HG02678 (cell line): ENCODE measurements around the gene PADI1.

Source experiments
- ATAC-seq: cut with Tn5 transposase; IDR thresholded peaks from one replicate; pipeline ENCODE4 v1.9.1; 2021; ENCODE audit warnings: mild to moderate bottlenecking, moderate library complexity; ENCODE audit not compliant: unreplicated experiment

Gene PADI1

DNA sequence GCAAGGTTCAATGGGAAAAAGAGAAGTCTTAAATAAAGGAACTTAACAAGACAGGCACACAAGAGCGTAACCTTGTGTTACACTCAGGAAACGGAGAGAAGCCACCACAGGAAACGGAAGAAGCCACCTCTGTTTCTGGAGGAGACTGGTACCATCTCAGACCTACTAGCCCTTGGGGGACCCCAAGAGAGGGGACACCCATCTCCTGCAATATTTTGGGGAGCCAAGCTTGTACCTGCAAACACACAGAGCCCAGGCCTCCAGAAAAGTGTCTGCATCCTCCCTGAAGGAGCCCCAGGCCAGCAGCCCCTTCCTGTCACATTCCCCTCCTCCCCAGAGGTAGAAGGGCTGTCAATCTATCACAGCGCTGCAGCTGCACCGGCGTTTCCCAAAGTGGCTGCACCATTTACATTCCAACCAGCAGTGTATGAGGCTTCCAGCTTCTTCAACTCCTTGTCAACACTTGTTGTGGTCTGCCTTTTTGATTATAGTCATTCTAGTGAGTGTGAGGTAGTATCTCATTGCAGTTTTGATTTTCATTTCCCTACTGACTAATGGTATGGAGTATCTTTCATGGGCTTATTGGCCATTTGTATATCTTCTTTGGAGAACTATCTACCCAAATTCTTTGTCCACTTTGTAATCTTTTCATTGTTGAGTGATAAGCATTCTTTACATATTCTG lies 23.0 kb upstream of the PADI1 start:
- no peak for ATAC-seq

GRCh38 chr1:17183388-17184160 lies 21.4 kb upstream of the PADI1 start:
- no peak for ATAC-seq

DNA sequence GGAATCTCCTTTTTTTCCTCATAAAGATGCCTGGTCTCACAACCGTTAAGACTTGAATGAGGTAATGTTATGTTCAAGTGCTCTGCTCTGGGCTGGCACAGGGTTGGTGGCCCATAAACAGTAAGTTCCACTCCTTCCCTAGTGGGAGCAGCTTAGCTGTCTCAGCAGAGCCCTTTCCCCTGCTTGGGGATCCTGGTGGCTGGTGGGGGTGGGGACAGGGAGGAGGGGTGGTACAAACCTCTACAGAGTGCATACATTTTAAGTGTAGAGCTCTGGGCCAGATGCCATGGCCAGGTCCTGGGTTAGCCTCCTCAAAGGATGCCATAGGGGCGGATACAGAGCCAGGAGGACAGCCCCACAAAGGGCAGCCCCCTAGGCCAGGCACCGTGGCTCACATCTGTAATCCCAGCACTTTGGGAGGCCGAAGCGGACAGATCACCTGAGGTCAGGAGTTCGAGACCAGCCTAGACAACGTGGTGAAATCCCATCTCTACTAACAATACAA lies 20.7 kb upstream of the PADI1 start:
- no peak for ATAC-seq

GRCh38 chr1:17184822-17185484 lies 20.0 kb upstream of the PADI1 start:
- no peak for ATAC-seq

DNA sequence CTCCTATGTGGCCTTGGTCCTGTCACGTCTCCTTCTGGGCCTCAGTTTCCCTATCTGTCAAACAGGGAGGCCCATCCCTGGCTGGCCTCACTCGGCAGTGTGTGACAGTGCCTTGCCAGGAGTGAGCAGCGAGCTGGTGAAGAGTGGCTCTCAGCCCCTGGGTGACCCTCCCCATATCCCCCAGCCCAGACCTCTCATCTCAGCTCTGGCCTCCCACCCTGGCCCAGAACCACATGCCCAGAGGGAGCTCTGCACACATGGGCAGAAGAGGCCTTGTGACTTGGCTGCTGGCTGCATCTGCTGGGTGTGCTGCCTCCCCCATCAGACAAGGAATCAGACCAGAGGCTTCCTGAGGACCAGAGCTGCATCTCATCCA lies 19.5 kb upstream of the PADI1 start:
- ATAC-seq = no peak

- no peak for ATAC-seq
These were observed 18.6 kb upstream of the PADI1 start for GRCh38 chr1:17186216-17186909.

DNA sequence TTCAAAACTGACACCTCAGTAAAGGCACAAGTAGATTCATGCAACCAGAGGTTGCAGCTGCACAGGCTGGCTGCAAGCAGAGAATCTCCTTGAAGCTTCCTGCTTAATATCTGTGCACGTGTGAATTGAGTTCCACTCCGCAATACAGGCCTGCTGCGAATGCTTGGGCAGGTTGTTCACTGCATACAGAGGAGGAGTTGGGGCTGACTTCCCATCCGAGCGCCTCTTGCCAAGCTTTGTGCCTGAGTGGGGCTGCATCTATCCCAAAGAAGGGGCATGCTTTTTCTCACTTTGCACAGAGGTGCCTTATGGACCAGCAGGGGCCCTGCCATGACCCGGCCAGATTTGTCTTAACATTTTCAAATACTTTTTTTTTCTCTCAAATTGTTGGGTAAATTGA lies 17.9 kb upstream of the PADI1 start:
- no peak for ATAC-seq

- ATAC-seq = no peak
These were observed 16.7 kb upstream of the PADI1 start for GRCh38 chr1:17188217-17188616.

GRCh38 chr1:17188889-17189631 lies 15.9 kb upstream of the PADI1 start:
- ATAC-seq = no peak

- ATAC-seq = no peak
These were observed 15.3 kb upstream of the PADI1 start for GRCh38 chr1:17189632-17189990.

- ATAC-seq = no peak
These were observed 14.6 kb upstream of the PADI1 start for GRCh38 chr1:17190010-17190995.

- no peak for ATAC-seq
These were observed 13.0 kb upstream of the PADI1 start for GRCh38 chr1:17191990-17192242.

GRCh38 chr1:17192394-17193221 lies 12.3 kb upstream of the PADI1 start:
- no peak for ATAC-seq

DNA sequence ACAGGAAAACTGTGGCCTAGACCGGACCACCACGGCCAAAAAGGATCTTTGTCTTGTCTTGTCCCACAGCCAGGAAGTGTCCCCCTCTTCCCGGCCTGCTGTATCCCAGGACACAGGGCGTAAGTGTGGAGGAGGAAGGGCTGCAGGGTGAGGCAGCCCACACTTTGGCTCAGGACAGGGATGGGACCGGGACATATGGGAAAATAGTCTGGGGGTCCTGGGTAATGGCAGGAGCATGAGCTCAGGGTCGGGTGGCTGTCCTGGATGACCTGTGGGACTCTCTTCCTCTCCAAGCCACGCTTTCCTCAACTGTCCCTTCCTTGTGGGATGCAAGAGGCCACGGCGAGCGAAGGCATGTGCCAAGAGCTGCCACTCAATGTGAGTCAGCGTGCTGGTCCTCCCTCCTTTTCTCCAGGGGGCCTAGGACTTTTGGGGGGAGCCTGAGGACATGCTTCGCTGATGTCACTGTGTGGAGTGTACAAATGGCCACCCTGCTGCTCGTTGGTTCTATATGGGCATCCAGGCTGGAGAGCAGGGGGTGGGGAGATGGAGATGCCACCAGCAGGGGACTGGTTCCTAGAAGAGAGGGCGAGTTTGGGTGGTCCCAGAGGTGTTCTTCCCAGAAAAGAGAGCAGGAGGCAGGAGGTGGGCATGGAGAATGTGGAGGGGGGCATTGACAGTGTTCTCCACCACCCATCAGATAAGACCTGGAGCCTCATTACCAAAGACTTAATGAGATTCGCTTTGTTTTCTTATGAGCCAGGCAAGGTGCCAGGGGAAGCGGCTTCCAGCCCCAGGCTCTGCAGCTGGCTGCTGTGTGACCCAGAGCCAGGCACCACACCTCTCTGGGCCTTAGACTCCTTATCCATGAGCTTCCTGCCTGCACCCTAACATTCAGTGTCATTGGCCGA lies 11.5 kb upstream of the PADI1 start:
- ATAC-seq = no peak

GRCh38 chr1:17194133-17194475 lies 10.8 kb upstream of the PADI1 start:
- ATAC-seq = no peak

GRCh38 chr1:17194615-17195528 lies 10.1 kb upstream of the PADI1 start:
- ATAC-seq = no peak

DNA sequence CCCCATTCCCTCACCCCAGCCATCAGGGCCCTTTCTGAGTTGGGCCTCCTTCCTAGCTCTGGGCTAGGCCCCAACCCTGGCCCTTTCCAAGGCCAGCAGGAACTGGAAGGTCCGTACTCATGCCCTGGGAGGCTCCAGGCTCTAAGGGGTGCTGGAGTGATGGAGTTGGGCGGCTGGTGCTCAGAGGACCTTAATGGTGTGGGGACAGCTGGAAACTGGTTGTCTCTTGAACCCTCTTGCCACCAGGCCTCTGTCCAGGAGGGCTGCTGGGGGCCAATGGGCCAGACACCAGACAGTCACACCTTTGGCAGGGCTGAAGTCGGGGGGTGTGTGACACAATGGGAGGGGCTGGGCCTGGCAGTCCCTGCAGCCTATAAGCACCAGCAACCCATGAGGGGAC lies 9.2 kb upstream of the PADI1 start:
- no peak for ATAC-seq
